ENCODE data around the gene MAP1LC3B2.
"Not testable (repeated sequence)": the region's sequence is repeated elsewhere in the genome, so short reads cannot be mapped to it uniquely, and the experiment has no call there.

MAP1LC3B2 gene

GRCh38 chr12:116561181-116561821 is 2.1 kb downstream of the MAP1LC3B2 start:
- DNase-seq = peak; percentile 19

- DNase-seq = no peak
These were observed 2.9 kb downstream of the MAP1LC3B2 start for GRCh38 chr12:116562090-116562489.

- no peak for DNase-seq
These were observed 4.1 kb downstream of the MAP1LC3B2 start for GRCh38 chr12:116563262-116563661.

GRCh38 chr12:116564080-116564479 is 4.9 kb downstream of the MAP1LC3B2 start:
- DNase-seq = no peak

GRCh38 chr12:116565221-116565620 is 6.0 kb downstream of the MAP1LC3B2 start:
- DNase-seq = not testable (repeated sequence)

GRCh38 chr12:116565963-116566362 is 6.8 kb downstream of the MAP1LC3B2 start:
- DNase-seq = no peak

GRCh38 chr12:116568203-116568602 is 9.0 kb downstream of the MAP1LC3B2 start:
- no peak for DNase-seq

GRCh38 chr12:116571089-116571488 is 11.9 kb downstream of the MAP1LC3B2 start:
- DNase-seq = no peak

- DNase-seq = no peak
These were observed 14.6 kb downstream of the MAP1LC3B2 start for GRCh38 chr12:116573776-116574175.

GRCh38 chr12:116575754-116576153 is 16.6 kb downstream of the MAP1LC3B2 start:
- not testable (repeated sequence) for DNase-seq

- DNase-seq = no peak
These were observed 18.0 kb downstream of the MAP1LC3B2 start for GRCh38 chr12:116577154-116577561.

GRCh38 chr12:116578051-116578450 is 18.9 kb downstream of the MAP1LC3B2 start:
- DNase-seq = no peak

- no peak for DNase-seq
These were observed 23.4 kb downstream of the MAP1LC3B2 start for GRCh38 chr12:116582610-116583009.

GRCh38 chr12:116583129-116583694 is 24.0 kb downstream of the MAP1LC3B2 start:
- no peak for DNase-seq

- no peak for DNase-seq
These were observed 28.1 kb downstream of the MAP1LC3B2 start for GRCh38 chr12:116587270-116587669.

GRCh38 chr12:116588390-116589028 is 29.3 kb downstream of the MAP1LC3B2 start:
- DNase-seq = no peak

GRCh38 chr12:116589581-116589980 is 30.4 kb downstream of the MAP1LC3B2 start:
- DNase-seq = no peak

- peak; percentile 47 for DNase-seq
These were observed 31.4 kb downstream of the MAP1LC3B2 start for GRCh38 chr12:116590561-116590960.

GRCh38 chr12:116591855-116592637 is 32.9 kb downstream of the MAP1LC3B2 start:
- no peak for DNase-seq

GRCh38 chr12:116592731-116593130 is 33.5 kb downstream of the MAP1LC3B2 start:
- DNase-seq = no peak

GRCh38 chr12:116594325-116595038 is 35.3 kb downstream of the MAP1LC3B2 start:
- DNase-seq = no peak

GRCh38 chr12:116595186-116595585 is 36.0 kb downstream of the MAP1LC3B2 start:
- DNase-seq = no peak

GRCh38 chr12:116595672-116596071 is 36.5 kb downstream of the MAP1LC3B2 start:
- no peak for DNase-seq
